IPS-20b (cell line): Measurements from ENCODE around the gene ZBTB2.
A peak's percentile ranks its signal among the peaks of the same experiment; 100 is the strongest.

ENCODE experiments used
- H3K27ac ChIP-seq: one replicate; pipeline ENCODE4 v1.5.1; 2013; ENCODE audit warnings: low read length
- H3K27me3 ChIP-seq: 2 replicates; pipeline ENCODE4 v1.6.1; 2013; ENCODE audit warnings: mild to moderate bottlenecking, low read length, inconsistent platforms; ENCODE audit not compliant: insufficient read depth
- H3K36me3 ChIP-seq: 2 replicates; pipeline ENCODE4 v1.6.1; 2013; ENCODE audit warnings: low read depth, mild to moderate bottlenecking, inconsistent platforms, low read length, moderate library complexity; ENCODE audit not compliant: insufficient read depth
- H3K4me1 ChIP-seq: 2 replicates; pipeline ENCODE4 v1.6.1; 2013; ENCODE audit warnings: mild to moderate bottlenecking, control low read depth, inconsistent platforms, low read length, moderate library complexity; ENCODE audit not compliant: insufficient read depth
- H3K4me3 ChIP-seq: 2 replicates; pipeline ENCODE4 v1.5.1; 2013; ENCODE audit warnings: mild to moderate bottlenecking, low read length, inconsistent platforms
- H3K9ac ChIP-seq: 2 replicates; pipeline ENCODE4 v1.6.1; 2013; ENCODE audit warnings: low read depth, mild to moderate bottlenecking, inconsistent platforms, low read length, moderate library complexity
- H3K9me3 ChIP-seq: 2 replicates; pipeline ENCODE4 v1.6.1; 2013; ENCODE audit warnings: mild to moderate bottlenecking, low read depth, low read length, inconsistent platforms; ENCODE audit not compliant: insufficient read depth

The ZBTB2 gene

GRCh38 chr6:151393410-151393809 is 2.1 kb upstream of the ZBTB2 start:
- no peaks in the 10 kb centered on the region for H3K27me3 ChIP-seq
- H3K4me3 ChIP-seq: peak overlapping the region; percentile 95
- no peak overlapping the region for H3K27ac ChIP-seq
- no peaks in the 10 kb centered on the region for H3K9me3 ChIP-seq
- peak overlapping the region; percentile 92; the same call in 1 of the 2 replicates for H3K9ac ChIP-seq
- peaks cover 9% of the 10 kb centered on the region; the same call in 1 of the 2 replicates for H3K36me3 ChIP-seq
- H3K4me1 ChIP-seq: peaks cover 18% of the 10 kb centered on the region; the same call in 1 of the 2 replicates

- Histone ChIP-seq H3K9me3 (no peaks in the 10 kb centered on the region), H3K36me3 (peaks cover 16% of the 10 kb centered on the region; the same call in 1 of the 2 replicates), H3K9ac (peak overlapping the region; percentile 92), H3K4me1 (peaks cover 18% of the 10 kb centered on the region; the same call in 1 of the 2 replicates), H3K27me3 (no peaks in the 10 kb centered on the region), H3K27ac (peak overlapping the region; percentile 34), H3K4me3 (peak overlapping the region; percentile 95)
Measured at GRCh38 chr6:151392427-151392826, 1.1 kb upstream of the ZBTB2 start.

- H3K27me3 ChIP-seq: no peaks in the 10 kb centered on the region
- H3K4me3 ChIP-seq: peak overlapping the region; percentile 75; the same call in 1 of the 2 replicates
- peaks cover 18% of the 10 kb centered on the region; the same call in 1 of the 2 replicates for H3K4me1 ChIP-seq
- peak overlapping the region; percentile 90; the same call in 1 of the 2 replicates for H3K9ac ChIP-seq
- H3K27ac ChIP-seq: no peak overlapping the region
- H3K36me3 ChIP-seq: peaks cover 16% of the 10 kb centered on the region; the same call in 1 of the 2 replicates
- no peaks in the 10 kb centered on the region for H3K9me3 ChIP-seq
Measured at GRCh38 chr6:151390851-151391470, 398 bp downstream of the ZBTB2 start.

GRCh38 chr6:151390276-151390850 is 996 bp downstream of the ZBTB2 start:
- Histone ChIP-seq H3K4me3 (peak overlapping the region; percentile 86; the same call in 1 of the 2 replicates), H3K9me3 (no peaks in the 10 kb centered on the region), H3K27me3 (no peaks in the 10 kb centered on the region), H3K4me1 (peaks cover 18% of the 10 kb centered on the region; the same call in 1 of the 2 replicates), H3K36me3 (peaks cover 16% of the 10 kb centered on the region; the same call in 1 of the 2 replicates), H3K27ac (no peak overlapping the region), H3K9ac (peak overlapping the region; percentile 90; the same call in 1 of the 2 replicates)

GRCh38 chr6:151389618-151390275 is 1.6 kb downstream of the ZBTB2 start:
- peaks cover 18% of the 10 kb centered on the region; the same call in 1 of the 2 replicates for H3K4me1 ChIP-seq
- H3K27ac ChIP-seq: peak overlapping the region; percentile 63
- peak overlapping the region; percentile 93 for H3K9ac ChIP-seq
- no peaks in the 10 kb centered on the region for H3K9me3 ChIP-seq
- no peaks in the 10 kb centered on the region for H3K27me3 ChIP-seq
- peak overlapping the region; percentile 86 for H3K4me3 ChIP-seq
- H3K36me3 ChIP-seq: peaks cover 11% of the 10 kb centered on the region; the same call in 1 of the 2 replicates

GRCh38 chr6:151388997-151389617 is 2.3 kb downstream of the ZBTB2 start:
- H3K4me1 ChIP-seq: peaks cover 18% of the 10 kb centered on the region; the same call in 1 of the 2 replicates
- H3K27ac ChIP-seq: peak overlapping the region; percentile 63

GRCh38 chr6:151388236-151388635 is 3.1 kb downstream of the ZBTB2 start:
- no peak overlapping the region for H3K27ac ChIP-seq
- no peak overlapping the region for H3K9ac ChIP-seq

More at GRCh38 chr6:151388997-151389617, 2.3 kb downstream of the ZBTB2 start:
- peaks cover 17% of the 10 kb centered on the region; the same call in 1 of the 2 replicates for H3K36me3 ChIP-seq
- peak overlapping the region; percentile 86 for H3K4me3 ChIP-seq
- no peaks in the 10 kb centered on the region for H3K9me3 ChIP-seq
- H3K27me3 ChIP-seq: no peaks in the 10 kb centered on the region
- H3K9ac ChIP-seq: peak overlapping the region; percentile 93

GRCh38 chr6:151387175-151387970 is 4.0 kb downstream of the ZBTB2 start:
- Histone ChIP-seq H3K4me1 (peaks cover 3% of the 10 kb centered on the region; the same call in 1 of the 2 replicates), H3K36me3 (peaks cover 17% of the 10 kb centered on the region; the same call in 1 of the 2 replicates), H3K27ac (no peak overlapping the region), H3K9ac (no peak overlapping the region), H3K9me3 (no peaks in the 10 kb centered on the region), H3K4me3 (no peak overlapping the region), H3K27me3 (no peaks in the 10 kb centered on the region)

More at GRCh38 chr6:151388236-151388635, 3.1 kb downstream of the ZBTB2 start:
- H3K9me3 ChIP-seq: no peaks in the 10 kb centered on the region
- H3K4me1 ChIP-seq: peaks cover 12% of the 10 kb centered on the region; the same call in 1 of the 2 replicates
- H3K4me3 ChIP-seq: no peak overlapping the region
- no peaks in the 10 kb centered on the region for H3K27me3 ChIP-seq
- H3K36me3 ChIP-seq: peaks cover 17% of the 10 kb centered on the region; the same call in 1 of the 2 replicates

- Histone ChIP-seq H3K27me3 (no peaks in the 10 kb centered on the region), H3K36me3 (peaks cover 17% of the 10 kb centered on the region; the same call in 1 of the 2 replicates), H3K4me3 (no peak overlapping the region), H3K9ac (no peak overlapping the region), H3K4me1 (peaks cover 7% of the 10 kb centered on the region; the same call in 1 of the 2 replicates), H3K9me3 (no peaks in the 10 kb centered on the region), H3K27ac (no peak overlapping the region)
Measured at GRCh38 chr6:151385177-151385576, 6.2 kb downstream of the ZBTB2 start.

GRCh38 chr6:151384151-151384550 is 7.2 kb downstream of the ZBTB2 start:
- Histone ChIP-seq H3K4me1 (peaks cover 7% of the 10 kb centered on the region; the same call in 1 of the 2 replicates), H3K9me3 (no peaks in the 10 kb centered on the region), H3K36me3 (peaks cover 17% of the 10 kb centered on the region; the same call in 1 of the 2 replicates), H3K27ac (no peak overlapping the region), H3K27me3 (no peaks in the 10 kb centered on the region), H3K9ac (no peak overlapping the region), H3K4me3 (no peak overlapping the region)
